CD4-positive, alpha-beta T cell (primary cell): Measurements from ENCODE around the gene SFR1. TPM values are rescaled to one million over a fixed set of nuclear protein-coding genes. Genes with fewer than 3 reads are reported as not detected.

ENCODE experiments used
- ATAC-seq: fragments of 200-7000 bp; cut with Tn5 transposase; one replicate; pipeline ENCODE4 v1.10.0; 2022; ENCODE audit warnings: mild to moderate bottlenecking; ENCODE audit not compliant: poor library complexity
- CTCF ChIA-PET: fragments of 350-600 bp; sonication (Branson Sonifier 250); formaldehyde crosslinking; loops from one replicate; lab custom pipeline; 2021; ENCODE audit warnings: antibody characterized with exemption, inconsistent platforms; lab: Charles Lee
- POLR2A ChIA-PET: fragments of 350-600 bp; sonication (Branson Sonifier 250); formaldehyde crosslinking; loops from one replicate; lab custom pipeline; 2021; ENCODE audit warnings: antibody characterized with exemption, inconsistent platforms; lab: Charles Lee
- DNase-seq, 14 experiments: peaks; one replicate each; pipeline ENCODE4 v3.0.0-alpha.2; 2013 to 2020; ENCODE audit warnings: mixed read lengths in 2 of 14
- H3K27ac ChIP-seq, 2 donors: one replicate each; pipeline versions ENCODE4 v1.5.1 to v1.7.0; 2013; ENCODE audit warnings: low read length in 2 of 2, low read depth in 1 of 2, mild to moderate bottlenecking in 1 of 2
- H3K27me3 ChIP-seq, 2 experiments: 1 replicate in 1 of 2; 2 replicates in 1 of 2; pipeline versions ENCODE4 v1.6.1 to v1.7.0; 2013; ENCODE audit warnings: low read length in 2 of 2, control low read depth in 1 of 2, mild to moderate bottlenecking in 1 of 2, moderate library complexity in 1 of 2; ENCODE audit not compliant: insufficient read depth in 2 of 2, control insufficient read depth in 1 of 2
- H3K36me3 ChIP-seq: one replicate; pipeline ENCODE4 v1.6.1; 2013; ENCODE audit warnings: low read length, control low read depth; ENCODE audit not compliant: insufficient read depth
- H3K4me1 ChIP-seq: one replicate; pipeline ENCODE4 v1.6.1; 2013; ENCODE audit warnings: low read length, control low read depth; ENCODE audit not compliant: insufficient read depth
- H3K4me3 ChIP-seq: one replicate; pipeline ENCODE4 v1.5.1; 2013; ENCODE audit warnings: mild to moderate bottlenecking, low read length, moderate library complexity
- H3K9me3 ChIP-seq, 2 experiments: 1 replicate in 1 of 2; 2 replicates in 1 of 2; pipeline versions ENCODE4 v1.6.1 to v1.7.0; 2013; ENCODE audit warnings: low read length in 2 of 2, mild to moderate bottlenecking in 2 of 2, control low read depth in 1 of 2, moderate library complexity in 1 of 2; ENCODE audit not compliant: control insufficient read depth in 1 of 2, insufficient read depth in 1 of 2
- H3K27ac Mint-ChIP-seq: one replicate; pipeline ENCODE4 v1.8.0; 2020; ENCODE audit warnings: mixed read lengths
- H3K27me3 Mint-ChIP-seq: one replicate; pipeline ENCODE4 v1.8.0; 2021; ENCODE audit warnings: mixed read lengths
- H3K36me3 Mint-ChIP-seq: one replicate; pipeline ENCODE4 v1.8.0; 2021; ENCODE audit warnings: low read depth, mixed read lengths
- H3K4me1 Mint-ChIP-seq: one replicate; pipeline ENCODE4 v1.8.0; 2021; ENCODE audit warnings: low read depth, mixed read lengths
- H3K4me3 Mint-ChIP-seq: one replicate; pipeline ENCODE4 v1.8.0; 2020; ENCODE audit warnings: mild to moderate bottlenecking, mixed read lengths
- H3K9me3 Mint-ChIP-seq: one replicate; pipeline ENCODE4 v1.8.0; 2020; ENCODE audit warnings: mixed read lengths
- intact Hi-C, 2 experiments: fragments of 100-400 bp; cut with DNase I in 1 of 2; cut with micrococcal nuclease in 1 of 2; formaldehyde crosslinking; loops; one replicate each; pipeline versions ENCODE4 v1.15.1 to v1.9.0; 2023 to 2025; cut with DNase I, micrococcal nuclease
- total RNA-seq, 174 experiments: library from RNA in 2 of 174; stranded (reverse) in 2 of 174; gene quantifications; one replicate each; pipeline ENCODE4 v1.2.3 and lab custom pipeline; 2021 to 2026
- TF ChIP-seq, protein P1 (sequence below): fragments of 200-600 bp; IDR thresholded peaks from one replicate; pipeline ENCODE4 v1.8.0; 2022; ENCODE audit warnings: antibody characterized with exemption, mild to moderate bottlenecking

Gene SFR1
- total RNA-seq, 2 experiments from 2014 or later = 7.2 to 7.7 TPM

DNA sequence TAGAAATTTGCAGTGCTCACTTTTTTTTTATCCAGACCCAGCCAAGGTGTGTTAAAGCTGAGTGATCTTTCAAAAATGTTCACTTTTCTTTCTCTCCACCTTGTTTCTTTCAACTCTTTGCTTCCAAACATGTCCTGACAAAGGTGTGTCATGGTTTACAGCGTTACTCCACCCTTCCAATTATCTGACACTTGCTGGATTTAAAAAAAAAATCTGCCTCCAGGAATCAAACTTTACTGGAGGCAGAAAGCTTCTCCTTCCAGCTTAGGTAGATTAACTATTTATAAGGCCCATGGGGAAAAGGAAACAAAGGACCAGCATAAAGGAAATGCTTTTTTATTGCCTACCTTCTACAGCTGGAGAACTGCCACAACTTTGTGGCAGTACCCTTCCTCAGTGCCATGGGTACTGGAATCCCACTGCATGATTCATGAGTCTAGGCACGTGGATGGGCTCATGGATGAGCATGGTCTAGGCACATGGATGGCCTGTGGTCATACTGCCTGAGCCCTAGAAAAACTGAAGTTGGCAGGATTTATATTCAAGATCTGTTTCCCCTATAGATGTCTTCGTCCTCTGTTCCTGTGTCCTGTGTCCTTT is 36.1 kb upstream of the SFR1 start, which contains the start of gene COL17A1:
COL17A1 (minus strand) TSS at position 80 of the 600 bp plus-strand sequence. CDS start 5,207 bp downstream, outside the sequence.
- H3K27me3 Mint-ChIP-seq = no peaks in the 10 kb centered on the region
- H3K36me3 Mint-ChIP-seq = no peaks in the 10 kb centered on the region
- CTCF ChIA-PET = no interaction called here
- ATAC-seq = no peak
- Histone ChIP-seq H3K27me3 (no peaks in the 10 kb centered on the region), H3K9me3 (no peaks in the 10 kb centered on the region), H3K27ac (no peak within 1 kb of the TSS), H3K4me1 (no peaks in the 10 kb centered on the region), H3K4me3 (no peak within 1 kb of the TSS), H3K36me3 (no peaks in the 10 kb centered on the region)
- no peak within 1 kb of the TSS for H3K4me3 Mint-ChIP-seq
- no peak for DNase-seq
- POLR2A ChIA-PET = no interaction called here
- no peaks in the 10 kb centered on the region for H3K4me1 Mint-ChIP-seq
- intact Hi-C loops = no loop called here
- H3K27ac Mint-ChIP-seq = no peak within 1 kb of the TSS
- TF ChIP-seq, protein P1, sequence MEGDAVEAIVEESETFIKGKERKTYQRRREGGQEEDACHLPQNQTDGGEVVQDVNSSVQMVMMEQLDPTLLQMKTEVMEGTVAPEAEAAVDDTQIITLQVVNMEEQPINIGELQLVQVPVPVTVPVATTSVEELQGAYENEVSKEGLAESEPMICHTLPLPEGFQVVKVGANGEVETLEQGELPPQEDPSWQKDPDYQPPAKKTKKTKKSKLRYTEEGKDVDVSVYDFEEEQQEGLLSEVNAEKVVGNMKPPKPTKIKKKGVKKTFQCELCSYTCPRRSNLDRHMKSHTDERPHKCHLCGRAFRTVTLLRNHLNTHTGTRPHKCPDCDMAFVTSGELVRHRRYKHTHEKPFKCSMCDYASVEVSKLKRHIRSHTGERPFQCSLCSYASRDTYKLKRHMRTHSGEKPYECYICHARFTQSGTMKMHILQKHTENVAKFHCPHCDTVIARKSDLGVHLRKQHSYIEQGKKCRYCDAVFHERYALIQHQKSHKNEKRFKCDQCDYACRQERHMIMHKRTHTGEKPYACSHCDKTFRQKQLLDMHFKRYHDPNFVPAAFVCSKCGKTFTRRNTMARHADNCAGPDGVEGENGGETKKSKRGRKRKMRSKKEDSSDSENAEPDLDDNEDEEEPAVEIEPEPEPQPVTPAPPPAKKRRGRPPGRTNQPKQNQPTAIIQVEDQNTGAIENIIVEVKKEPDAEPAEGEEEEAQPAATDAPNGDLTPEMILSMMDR = no peak
- H3K9me3 Mint-ChIP-seq = no peaks in the 10 kb centered on the region

DNA sequence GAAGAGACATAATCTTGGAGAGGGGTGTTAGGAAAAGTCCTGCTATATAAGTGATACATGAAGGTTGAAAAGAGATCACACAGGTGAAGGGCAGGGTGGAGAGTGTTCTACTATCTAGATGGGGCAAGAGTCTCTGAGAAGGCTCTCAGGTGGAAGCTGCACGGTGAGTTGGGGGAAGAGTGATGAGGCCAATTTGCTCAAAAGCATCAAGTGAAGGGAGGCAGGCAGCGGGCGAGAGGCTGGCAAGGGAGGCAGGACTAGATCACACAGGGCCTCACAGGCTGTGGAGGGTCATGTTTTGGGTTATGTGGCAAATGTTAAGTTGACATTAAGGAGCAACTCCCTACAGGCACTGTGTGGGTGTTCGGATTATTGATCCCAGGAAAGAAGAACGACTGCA is 33.7 kb upstream of the SFR1 start:
- H3K27me3 Mint-ChIP-seq = no peaks in the 10 kb centered on the region
- no peak overlapping the region for H3K4me3 Mint-ChIP-seq
- TF ChIP-seq, protein P1 = no peak
- ATAC-seq (no peak), DNase-seq (no peak)
- H3K27ac ChIP-seq = no peak overlapping the region
- no peak overlapping the region for H3K27ac Mint-ChIP-seq
- H3K4me1 Mint-ChIP-seq = no peaks in the 10 kb centered on the region
- intact Hi-C loops = no loop called here
- no peaks in the 10 kb centered on the region for H3K36me3 ChIP-seq
- no peaks in the 10 kb centered on the region for H3K36me3 Mint-ChIP-seq
- no peaks in the 10 kb centered on the region for H3K27me3 ChIP-seq
- ChIA-PET CTCF (no interaction called here), POLR2A (no interaction called here)
- no peak overlapping the region for H3K4me3 ChIP-seq
- H3K4me1 ChIP-seq = no peaks in the 10 kb centered on the region
- H3K9me3 Mint-ChIP-seq = no peaks in the 10 kb centered on the region
- H3K9me3 ChIP-seq = no peaks in the 10 kb centered on the region

DNA sequence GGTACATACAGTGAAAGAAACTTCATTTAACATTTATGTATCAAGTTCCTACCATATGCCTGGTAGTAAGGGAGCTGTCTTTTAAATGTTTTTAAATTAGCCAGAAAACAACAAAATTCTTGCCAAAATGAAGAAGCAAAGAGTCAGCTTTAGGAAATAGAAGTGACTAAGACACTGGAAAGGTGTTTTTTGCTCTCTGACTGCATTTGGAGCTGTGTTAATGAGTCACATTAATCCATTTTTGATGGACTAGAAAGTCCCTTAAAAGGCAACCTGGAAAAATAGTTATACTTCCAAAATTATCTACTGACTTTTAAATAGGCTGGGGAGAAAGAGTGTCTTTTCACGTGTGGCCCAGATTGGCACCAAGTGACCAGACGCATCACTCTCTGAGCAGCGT is 32.4 kb upstream of the SFR1 start:
- TF ChIP-seq, protein P1 = no peak
- Histone ChIP-seq H3K4me1 (no peaks in the 10 kb centered on the region), H3K9me3 (no peaks in the 10 kb centered on the region), H3K4me3 (no peak overlapping the region), H3K27ac (no peak overlapping the region), H3K27me3 (no peaks in the 10 kb centered on the region), H3K36me3 (no peaks in the 10 kb centered on the region)
- POLR2A ChIA-PET = no interaction called here
- Mint-ChIP-seq H3K4me1 (no peaks in the 10 kb centered on the region), H3K27me3 (no peaks in the 10 kb centered on the region), H3K9me3 (no peaks in the 10 kb centered on the region), H3K27ac (no peak overlapping the region), H3K4me3 (no peak overlapping the region), H3K36me3 (no peaks in the 10 kb centered on the region)
- CTCF ChIA-PET = interaction anchor here (1.2 kb wide), 1 partner anchor 17 kb away, joined by 3 read pairs; no protein-coding TSS in a partner anchor
- intact Hi-C loops = no loop called here
- ATAC-seq (no peak), DNase-seq (no peak)
